Middle frontal gyrus (tissue), 1 donor: Measurements from ENCODE around the gene KRTAP5-1.

ENCODE experiments used
- DNase-seq: peaks from one replicate; pipeline ENCODE4 v3.0.0-alpha.2; 2015; ENCODE audit warnings: low spot score; ENCODE audit errors: extremely low spot score

KRTAP5-1 gene

GRCh38 chr11:1545432-1545831 is 39.7 kb downstream of the KRTAP5-1 start:
- DNase-seq, result no peak

- no peak for DNase-seq
These were observed 40.5 kb downstream of the KRTAP5-1 start for GRCh38 chr11:1544536-1544935.

GRCh38 chr11:1543606-1544263 is 41.3 kb downstream of the KRTAP5-1 start:
- no peak for DNase-seq

GRCh38 chr11:1542267-1542666 is 42.8 kb downstream of the KRTAP5-1 start:
- DNase-seq, result no peak

GRCh38 chr11:1541474-1542204 is 43.4 kb downstream of the KRTAP5-1 start:
- no peak for DNase-seq

GRCh38 chr11:1540074-1540473 is 45.0 kb downstream of the KRTAP5-1 start:
- DNase-seq, result no peak

GRCh38 chr11:1538153-1538552 is 46.9 kb downstream of the KRTAP5-1 start:
- no peak for DNase-seq

GRCh38 chr11:1536065-1536843 is 48.8 kb downstream of the KRTAP5-1 start:
- no peak for DNase-seq

- DNase-seq, result no peak
These were observed 50.4 kb downstream of the KRTAP5-1 start for GRCh38 chr11:1534682-1535081.
